Mesendoderm (in vitro differentiated cells): Measurements from ENCODE around the gene SPACA7.

Source experiments
- DNase-seq: peaks from one replicate; pipeline ENCODE4 v3.0.0; 2013
- H2AK5ac ChIP-seq: 2 replicates; pipeline ENCODE4 v1.6.1; 2013; ENCODE audit warnings: low read length, inconsistent platforms
- H2BK120ac ChIP-seq: 2 replicates; pipeline ENCODE4 v1.6.1; 2013; ENCODE audit warnings: low read depth, mild to moderate bottlenecking, low read length, moderate library complexity, mixed read lengths
- H2BK15ac ChIP-seq: replicated peaks from 2 replicates; pipeline ENCODE4 v1.6.1; 2013; ENCODE audit warnings: low read depth, mild to moderate bottlenecking, moderate library complexity
- H2BK5ac ChIP-seq: 2 replicates; pipeline ENCODE4 v1.6.1; 2013; ENCODE audit warnings: low read length, inconsistent platforms
- H3K18ac ChIP-seq: 2 replicates; pipeline ENCODE4 v1.6.1; 2013; ENCODE audit warnings: mild to moderate bottlenecking, low read length, mixed read lengths
- H3K23ac ChIP-seq: one replicate; pipeline ENCODE4 v1.6.1; 2013; ENCODE audit warnings: low read length
- H3K27ac ChIP-seq: 2 replicates; pipeline ENCODE4 v1.5.1; 2013; ENCODE audit warnings: low read depth, mild to moderate bottlenecking, inconsistent platforms, low read length, moderate library complexity
- H3K27me3 ChIP-seq: 2 replicates; pipeline ENCODE4 v1.6.1; 2013; ENCODE audit warnings: low read length, control low read depth, mild to moderate bottlenecking, inconsistent platforms; ENCODE audit not compliant: insufficient read depth, poor library complexity
- H3K36me3 ChIP-seq: 2 replicates; pipeline ENCODE4 v1.6.1; 2013; ENCODE audit warnings: low read length, inconsistent platforms; ENCODE audit not compliant: control insufficient read depth, insufficient read depth
- H3K4ac ChIP-seq: one replicate; pipeline ENCODE4 v1.6.1; 2013; ENCODE audit warnings: low read depth, mild to moderate bottlenecking, low read length, moderate library complexity
- H3K4me1 ChIP-seq: 2 replicates; pipeline ENCODE4 v1.6.1; 2013; ENCODE audit warnings: low read depth, low read length, inconsistent platforms; ENCODE audit not compliant: control insufficient read depth
- H3K4me2 ChIP-seq: 2 replicates; pipeline ENCODE4 v1.6.1; 2013; ENCODE audit warnings: low read length
- H3K4me3 ChIP-seq: 2 replicates; pipeline ENCODE4 v1.5.1; 2013; ENCODE audit warnings: mild to moderate bottlenecking, low read length
- H3K56ac ChIP-seq: one replicate; pipeline ENCODE4 v1.6.1; 2013; ENCODE audit warnings: low read length
- H3K79me1 ChIP-seq: 2 replicates; pipeline ENCODE4 v1.6.1; 2013; ENCODE audit warnings: low read length, inconsistent platforms
- H3K79me2 ChIP-seq: 2 replicates; pipeline ENCODE4 v1.6.1; 2013; ENCODE audit warnings: mild to moderate bottlenecking, low read length; ENCODE audit not compliant: control insufficient read depth, insufficient read depth
- H3K9ac ChIP-seq: 2 replicates; pipeline ENCODE4 v1.6.1; 2013; ENCODE audit warnings: low read length, inconsistent platforms
- H4K5ac ChIP-seq: one replicate; pipeline ENCODE4 v1.6.1; 2013; ENCODE audit warnings: low read length
- H4K8ac ChIP-seq: one replicate; pipeline ENCODE4 v1.6.1; 2013; ENCODE audit warnings: low read depth, mild to moderate bottlenecking, control low read depth, low read length, moderate library complexity
- WGBS: extraction: QIAGEN DNeasy Blood & Tissue Kit; methylation state at CpG from one replicate; pipeline ENCODE4 v1.1.7; 2013; ENCODE audit warnings: low lambda C conversion rate, missing lambda C conversion rate; ENCODE audit not compliant: insufficient coverage; ENCODE audit errors: extremely low coverage; 5-methylcytosine and 5-hydroxymethylcytosine counted together

The SPACA7 gene

GRCh38 chr13:112434937-112435523 is 58.9 kb downstream of the SPACA7 start:
- no peak overlapping the region for H3K4me3 ChIP-seq
- no CpG with 5 or more reads among the region's 12 CpGs for WGBS
- no peak overlapping the region for H3K23ac ChIP-seq

DNA sequence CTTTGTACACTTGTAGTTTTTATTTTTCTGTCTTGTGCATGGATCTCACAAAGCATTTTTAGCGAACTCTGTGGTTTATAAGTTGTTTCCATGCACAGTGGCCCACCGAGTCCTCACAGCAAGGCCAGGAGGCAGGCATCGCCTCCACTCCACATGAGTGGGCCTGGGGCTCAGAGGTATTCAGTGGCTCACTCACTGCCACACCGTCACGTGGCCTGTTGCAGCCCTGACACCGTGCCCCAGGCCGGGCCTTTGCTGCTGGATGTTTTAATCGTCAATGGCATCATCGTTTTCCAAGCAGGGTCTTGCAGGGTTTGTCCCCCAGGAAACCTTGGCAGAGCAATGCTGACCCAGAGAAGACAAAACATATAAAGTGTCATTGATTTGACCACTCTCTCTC is 59.8 kb downstream of the SPACA7 start:
- no peaks in the 10 kb centered on the region for H3K36me3 ChIP-seq
- H3K23ac ChIP-seq, result no peak overlapping the region
- no peaks in the 10 kb centered on the region for H3K4me1 ChIP-seq
- H2BK15ac ChIP-seq, result no peak overlapping the region
- no peak overlapping the region for H2BK5ac ChIP-seq
- H3K4me2 ChIP-seq, result no peak overlapping the region
- no peak overlapping the region for H3K18ac ChIP-seq
- no peaks in the 10 kb centered on the region for H3K27me3 ChIP-seq
- no peak overlapping the region for H4K5ac ChIP-seq
- H2AK5ac ChIP-seq, result no peak overlapping the region
- no peak overlapping the region for H2BK120ac ChIP-seq
- no CpG with 5 or more reads among the region's 9 CpGs for WGBS
- no peak overlapping the region for H4K8ac ChIP-seq
- no peak overlapping the region for H3K27ac ChIP-seq
- no peaks in the 10 kb centered on the region for H3K79me2 ChIP-seq
- H3K9ac ChIP-seq, result no peak overlapping the region
- no peak overlapping the region for H3K4ac ChIP-seq
- H3K4me3 ChIP-seq, result no peak overlapping the region
- no peak for DNase-seq
- H3K79me1 ChIP-seq, result no peaks in the 10 kb centered on the region
- H3K56ac ChIP-seq, result no peak overlapping the region

More at GRCh38 chr13:112434937-112435523, 58.9 kb downstream of the SPACA7 start:
- H3K36me3 ChIP-seq, result no peaks in the 10 kb centered on the region
- H3K79me1 ChIP-seq, result no peaks in the 10 kb centered on the region
- no peak overlapping the region for H4K8ac ChIP-seq
- H2BK15ac ChIP-seq, result no peak overlapping the region
- no peak overlapping the region for H2BK5ac ChIP-seq
- H3K18ac ChIP-seq, result no peak overlapping the region
- no peak overlapping the region for H3K9ac ChIP-seq
- H2AK5ac ChIP-seq, result no peak overlapping the region
- H3K27ac ChIP-seq, result no peak overlapping the region
- H4K5ac ChIP-seq, result no peak overlapping the region
- no peaks in the 10 kb centered on the region for H3K79me2 ChIP-seq
- no peak for DNase-seq
- no peaks in the 10 kb centered on the region for H3K4me1 ChIP-seq
- no peaks in the 10 kb centered on the region for H3K27me3 ChIP-seq
- H3K4me2 ChIP-seq, result no peak overlapping the region
- no peak overlapping the region for H3K4ac ChIP-seq
- H3K56ac ChIP-seq, result no peak overlapping the region
- H2BK120ac ChIP-seq, result no peak overlapping the region

DNA sequence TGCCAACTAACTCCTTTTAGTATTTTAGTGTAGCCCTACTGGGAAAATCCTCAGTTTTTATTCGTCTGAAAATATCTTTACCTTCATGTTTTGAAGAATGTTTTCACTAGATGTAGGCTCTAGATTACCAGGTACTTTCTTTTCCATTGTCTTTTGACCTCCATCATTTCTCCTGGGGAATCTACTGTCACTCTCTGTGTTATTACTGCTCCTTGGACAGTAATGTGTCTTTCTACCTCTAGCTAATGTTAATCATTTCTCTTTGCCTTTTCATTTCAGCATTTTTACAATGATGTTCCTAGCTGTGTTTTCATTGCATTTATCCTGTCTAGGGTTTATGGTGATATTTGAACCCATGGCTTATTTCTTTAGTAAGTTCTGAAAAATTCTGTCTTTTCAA is 61.9 kb downstream of the SPACA7 start:
- H3K27me3 ChIP-seq, result no peaks in the 10 kb centered on the region
- no peaks in the 10 kb centered on the region for H3K79me1 ChIP-seq
- no peak overlapping the region for H3K4me3 ChIP-seq
- no peak overlapping the region for H2BK15ac ChIP-seq
- H3K4me2 ChIP-seq, result no peak overlapping the region
- DNase-seq, result no peak
- H3K4me1 ChIP-seq, result no peaks in the 10 kb centered on the region
- no peaks in the 10 kb centered on the region for H3K79me2 ChIP-seq
- no peak overlapping the region for H3K23ac ChIP-seq
- H2BK120ac ChIP-seq, result no peak overlapping the region
- no peak overlapping the region for H3K18ac ChIP-seq
- no peak overlapping the region for H3K9ac ChIP-seq
- no peak overlapping the region for H4K5ac ChIP-seq
- H3K56ac ChIP-seq, result no peak overlapping the region
- no peak overlapping the region for H3K4ac ChIP-seq
- no peak overlapping the region for H4K8ac ChIP-seq
- no peak overlapping the region for H2AK5ac ChIP-seq
- no peaks in the 10 kb centered on the region for H3K36me3 ChIP-seq
- no peak overlapping the region for H3K27ac ChIP-seq
- no peak overlapping the region for H2BK5ac ChIP-seq
- WGBS, result no CpG with 5 or more reads among the region's 1 CpG

DNA sequence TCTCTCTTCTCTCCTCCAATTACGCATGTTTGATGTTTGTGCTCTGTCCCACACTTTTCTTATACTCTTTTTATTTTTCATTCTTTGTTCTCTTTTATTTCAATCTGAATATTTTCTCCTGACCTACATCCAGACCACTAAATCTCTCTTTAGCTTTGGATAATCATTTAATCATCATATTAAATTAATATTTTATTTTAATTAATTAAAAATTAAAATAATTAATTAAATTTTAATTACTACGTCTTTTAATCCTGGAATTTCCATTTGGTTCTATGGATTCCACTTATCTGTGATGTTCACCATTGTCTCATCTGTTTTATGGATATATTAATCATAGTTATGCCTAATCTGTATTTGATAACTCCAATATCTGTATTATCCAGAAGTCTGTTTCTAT is 62.4 kb downstream of the SPACA7 start:
- no CpG with 5 or more reads among the region's 2 CpGs for WGBS
- Histone ChIP-seq H3K27ac (no peak overlapping the region), H3K23ac (no peak overlapping the region)

DNA sequence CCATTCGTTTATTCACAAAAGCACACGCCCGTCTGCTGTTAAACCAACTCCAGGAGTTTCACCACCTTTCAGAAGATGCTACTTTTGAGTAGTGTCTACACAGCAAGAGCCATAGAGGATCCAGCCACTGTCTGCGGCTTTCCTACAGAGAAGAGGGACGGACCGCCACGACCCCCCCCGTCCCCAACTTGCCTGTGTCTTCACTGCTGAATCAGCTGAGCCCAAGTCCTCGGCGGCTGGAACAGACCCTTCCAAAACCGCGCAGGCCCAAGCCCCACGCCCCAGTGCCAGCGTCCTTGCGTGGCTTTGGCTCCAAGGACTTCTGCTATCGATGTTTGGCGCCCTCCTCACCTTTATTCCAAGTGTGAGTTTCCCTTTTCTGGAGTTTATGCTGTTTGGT is 65.1 kb downstream of the SPACA7 start:
- H3K36me3 ChIP-seq, result no peaks in the 10 kb centered on the region
- no peak overlapping the region for H2BK5ac ChIP-seq
- H3K4me2 ChIP-seq, result no peak overlapping the region
- H2BK120ac ChIP-seq, result no peak overlapping the region
- H3K27ac ChIP-seq, result no peak overlapping the region
- H3K79me2 ChIP-seq, result no peaks in the 10 kb centered on the region
- no peak overlapping the region for H2BK15ac ChIP-seq
- H3K18ac ChIP-seq, result no peak overlapping the region
- no peak overlapping the region for H3K56ac ChIP-seq
- H3K4ac ChIP-seq, result no peak overlapping the region
- no peak overlapping the region for H4K8ac ChIP-seq
- DNase-seq, result no peak
- no peaks in the 10 kb centered on the region for H3K27me3 ChIP-seq
- H3K9ac ChIP-seq, result no peak overlapping the region
- H3K23ac ChIP-seq, result no peak overlapping the region
- no peak overlapping the region for H4K5ac ChIP-seq
- H2AK5ac ChIP-seq, result no peak overlapping the region
- H3K4me1 ChIP-seq, result no peaks in the 10 kb centered on the region
- H3K4me3 ChIP-seq, result no peak overlapping the region
- WGBS, result no CpG with 5 or more reads among the region's 17 CpGs
- H3K79me1 ChIP-seq, result no peaks in the 10 kb centered on the region

More for the DNA sequence above, 62.4 kb downstream of the SPACA7 start:
- H3K4me1 ChIP-seq, result no peaks in the 10 kb centered on the region
- H3K4ac ChIP-seq, result no peak overlapping the region
- no peak overlapping the region for H3K56ac ChIP-seq
- no peak overlapping the region for H2AK5ac ChIP-seq
- no peak overlapping the region for H2BK15ac ChIP-seq
- H3K4me2 ChIP-seq, result no peak overlapping the region
- no peaks in the 10 kb centered on the region for H3K79me1 ChIP-seq
- no peak overlapping the region for H3K4me3 ChIP-seq
- H2BK5ac ChIP-seq, result no peak overlapping the region
- H4K5ac ChIP-seq, result no peak overlapping the region
- H3K18ac ChIP-seq, result no peak overlapping the region
- no peaks in the 10 kb centered on the region for H3K79me2 ChIP-seq
- H3K27me3 ChIP-seq, result no peaks in the 10 kb centered on the region
- H3K9ac ChIP-seq, result no peak overlapping the region
- no peaks in the 10 kb centered on the region for H3K36me3 ChIP-seq
- H2BK120ac ChIP-seq, result no peak overlapping the region
- no peak overlapping the region for H4K8ac ChIP-seq
- DNase-seq, result no peak

DNA sequence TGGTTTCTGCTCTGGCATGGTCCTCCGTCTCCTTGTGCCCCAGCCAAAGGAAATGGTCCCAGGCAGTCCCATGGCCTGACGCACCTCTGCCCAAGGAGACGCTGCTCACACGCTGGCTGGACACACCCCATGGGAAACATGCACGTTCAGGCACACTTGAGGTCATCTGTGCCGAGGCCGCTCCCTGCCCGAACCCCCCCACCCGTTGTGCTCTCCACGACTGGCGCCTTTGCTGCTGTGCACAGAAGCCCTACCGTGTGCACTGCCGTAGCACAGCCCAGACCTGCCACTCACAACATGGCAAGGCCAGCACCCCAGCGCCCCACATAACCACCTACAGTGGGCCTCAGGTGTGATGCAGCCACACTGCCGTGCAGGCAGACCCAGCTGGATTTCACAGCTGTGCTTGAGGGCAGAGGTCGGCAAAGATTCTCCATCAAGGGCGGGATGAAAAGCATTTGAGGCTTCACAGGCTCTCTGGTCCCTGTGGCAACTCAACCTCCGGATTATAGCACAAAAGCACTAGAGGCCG is 65.7 kb downstream of the SPACA7 start:
- no CpG with 5 or more reads among the region's 19 CpGs for WGBS

More for the DNA sequence above, 65.7 kb downstream of the SPACA7 start:
- no peak overlapping the region for H3K56ac ChIP-seq
- no peaks in the 10 kb centered on the region for H3K27me3 ChIP-seq
- H3K36me3 ChIP-seq, result no peaks in the 10 kb centered on the region
- H3K4me3 ChIP-seq, result no peak overlapping the region
- no peak overlapping the region for H3K27ac ChIP-seq
- no peak overlapping the region for H4K5ac ChIP-seq
- H3K4me1 ChIP-seq, result no peaks in the 10 kb centered on the region
- no peak for DNase-seq
- H2AK5ac ChIP-seq, result no peak overlapping the region
- H3K23ac ChIP-seq, result no peak overlapping the region
- no peak overlapping the region for H3K4me2 ChIP-seq
- no peak overlapping the region for H2BK5ac ChIP-seq
- H3K9ac ChIP-seq, result no peak overlapping the region
- no peak overlapping the region for H2BK120ac ChIP-seq
- H4K8ac ChIP-seq, result no peak overlapping the region
- no peaks in the 10 kb centered on the region for H3K79me1 ChIP-seq
- H3K4ac ChIP-seq, result no peak overlapping the region
- no peak overlapping the region for H2BK15ac ChIP-seq
- no peak overlapping the region for H3K18ac ChIP-seq
- H3K79me2 ChIP-seq, result no peaks in the 10 kb centered on the region
